Activated CD4-positive, CD25-positive, alpha-beta regulatory T cell treated with anti-CD3 and anti-CD28 coated beads, Interleukin-2, amount 50 U/mL, for 16 hours (primary cell): ENCODE measurements around the gene TBXAS1.

Experiments used
- DNase-seq: peaks from one replicate; pipeline ENCODE4 v3.0.0-alpha.2; 2020; ENCODE audit warnings: low read depth, low spot score

TBXAS1 gene

GRCh38 chr7:139854803-139855497, 25.9 kb downstream of the TBXAS1 start:
- no peak for DNase-seq

DNA sequence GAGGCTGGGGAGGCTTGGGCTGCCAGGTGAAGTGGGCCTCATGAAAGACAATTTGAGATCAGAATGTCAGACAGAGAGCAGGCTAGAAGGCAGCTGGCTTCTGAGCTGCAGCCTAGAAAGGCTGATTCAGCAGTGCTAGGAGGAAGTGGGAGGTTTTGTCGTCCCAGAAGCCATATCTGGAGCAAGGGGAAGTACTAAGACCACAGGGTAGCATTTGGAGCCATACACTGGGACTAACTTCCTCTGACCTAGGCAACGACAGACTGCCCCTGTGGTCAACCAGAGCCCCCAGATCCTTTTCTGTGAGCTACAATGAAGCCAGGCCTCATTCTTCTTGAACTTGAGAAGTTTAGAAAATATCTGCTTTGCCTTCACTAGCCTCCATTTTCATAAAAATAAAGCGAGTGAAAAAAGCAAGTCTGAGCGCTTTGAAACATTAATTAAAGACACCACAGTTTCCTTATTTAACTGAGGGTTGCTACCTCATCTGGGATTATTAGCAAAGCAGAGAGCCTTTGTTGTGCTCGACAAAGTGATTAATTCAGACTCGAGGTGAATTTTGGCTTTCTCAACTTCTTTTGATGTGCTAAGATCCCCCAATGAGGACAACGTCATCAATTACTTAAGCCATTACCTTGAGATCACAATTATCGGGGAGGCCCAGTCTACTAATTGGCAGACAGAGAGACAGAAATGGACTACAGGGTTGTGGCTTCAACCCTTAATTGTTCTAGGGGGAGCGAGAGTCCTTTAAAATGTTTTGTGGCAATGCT, 26.6 kb downstream of the TBXAS1 start:
- no peak for DNase-seq

GRCh38 chr7:139857791-139858190, 28.7 kb downstream of the TBXAS1 start:
- no peak for DNase-seq

GRCh38 chr7:139860090-139860775, 31.2 kb downstream of the TBXAS1 start:
- DNase-seq: no peak

DNA sequence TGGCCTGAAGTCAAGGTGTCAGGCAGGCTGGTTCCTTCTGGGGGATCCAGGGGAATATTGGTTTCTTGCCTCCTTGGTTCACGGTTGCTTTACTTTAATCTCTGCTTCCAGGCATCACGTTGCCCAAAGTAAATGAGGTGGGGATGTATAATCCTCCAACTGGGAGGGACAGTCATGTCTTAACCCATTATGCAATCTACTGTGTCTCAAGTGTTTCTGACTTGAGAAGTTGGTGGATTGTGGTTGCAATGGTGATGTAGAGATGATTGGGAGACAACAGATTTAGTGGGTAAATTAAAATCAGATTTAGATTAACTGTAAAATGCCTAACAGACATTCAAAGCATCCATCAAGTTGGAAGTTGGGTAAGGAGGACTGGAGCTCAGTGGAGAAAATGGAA, 32.7 kb downstream of the TBXAS1 start:
- no peak for DNase-seq

DNA sequence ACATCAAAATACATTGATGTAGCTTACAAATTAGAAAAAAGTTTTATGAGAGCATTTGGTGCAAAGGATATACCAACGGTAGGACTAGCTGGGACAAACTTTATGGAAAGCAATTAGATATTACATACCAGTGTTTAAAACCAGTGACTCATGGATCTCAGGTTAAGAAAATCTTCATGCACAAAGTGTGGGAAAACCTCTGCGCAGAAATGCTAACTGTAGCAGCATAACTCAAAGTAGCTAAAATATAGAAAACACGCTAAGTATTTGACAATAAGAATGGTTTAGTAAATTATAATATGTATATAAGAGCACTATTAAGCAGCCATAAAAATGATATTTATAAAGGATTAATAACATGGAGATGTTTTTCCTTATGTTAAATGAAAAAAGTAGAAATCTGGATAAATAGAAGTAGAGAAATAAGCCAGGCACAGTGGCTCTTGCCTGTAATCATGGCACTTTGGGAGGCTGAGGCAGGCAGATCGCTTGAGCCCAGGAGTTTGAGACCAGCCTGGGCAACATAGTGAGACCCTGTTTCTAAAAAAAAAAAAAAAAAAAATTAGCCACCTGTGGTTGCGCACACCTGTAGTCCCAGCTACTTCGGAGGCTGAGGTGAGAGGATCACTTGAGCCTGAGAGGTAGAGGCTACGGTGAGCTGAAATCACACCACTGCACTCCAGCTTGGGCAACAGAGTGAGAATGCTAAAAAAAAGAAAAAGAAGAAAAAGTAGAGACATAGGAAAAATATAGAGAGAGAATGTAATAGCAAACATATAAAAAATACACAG, 37.2 kb downstream of the TBXAS1 start:
- DNase-seq: no peak

GRCh38 chr7:139867847-139868246, 38.8 kb downstream of the TBXAS1 start:
- DNase-seq: no peak

DNA sequence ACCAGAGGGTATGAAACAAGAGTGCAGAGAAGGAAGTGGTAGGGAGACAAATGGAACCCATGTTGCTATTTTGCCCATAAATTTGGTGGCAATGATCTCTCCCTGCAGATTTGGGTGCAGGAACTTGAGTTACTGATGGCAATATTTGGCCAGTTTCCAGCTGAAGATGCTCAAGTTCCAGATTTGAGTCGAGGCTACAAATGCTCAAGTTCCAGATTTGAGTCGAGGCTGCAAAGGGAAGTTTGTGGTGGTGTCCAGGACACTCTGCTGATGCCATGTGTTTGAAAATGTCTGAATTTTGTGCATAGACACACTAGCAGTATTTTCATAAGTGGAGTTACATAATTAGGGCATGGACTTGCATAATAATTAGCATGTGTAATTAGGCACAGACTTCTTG, 40.8 kb downstream of the TBXAS1 start:
- no peak for DNase-seq

DNA sequence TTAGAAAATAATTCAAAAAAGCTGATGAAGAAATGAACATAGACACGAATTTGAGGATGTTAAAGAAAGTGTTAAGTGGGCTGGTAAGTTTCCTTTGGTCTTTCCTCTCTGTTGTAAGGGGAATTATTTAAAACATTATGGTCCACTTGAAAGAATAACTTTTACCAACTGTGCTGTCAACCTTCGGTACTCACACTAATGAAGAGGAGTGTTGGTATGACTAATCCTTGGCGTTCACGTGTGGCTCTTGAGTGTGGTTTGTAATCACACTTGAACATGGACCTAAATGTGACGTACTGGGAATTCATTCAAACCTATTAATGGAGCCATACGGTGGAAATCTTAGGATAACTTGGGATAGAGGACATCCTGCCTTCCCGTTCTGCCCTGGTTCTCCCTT, 41.3 kb downstream of the TBXAS1 start:
- DNase-seq: no peak

DNA sequence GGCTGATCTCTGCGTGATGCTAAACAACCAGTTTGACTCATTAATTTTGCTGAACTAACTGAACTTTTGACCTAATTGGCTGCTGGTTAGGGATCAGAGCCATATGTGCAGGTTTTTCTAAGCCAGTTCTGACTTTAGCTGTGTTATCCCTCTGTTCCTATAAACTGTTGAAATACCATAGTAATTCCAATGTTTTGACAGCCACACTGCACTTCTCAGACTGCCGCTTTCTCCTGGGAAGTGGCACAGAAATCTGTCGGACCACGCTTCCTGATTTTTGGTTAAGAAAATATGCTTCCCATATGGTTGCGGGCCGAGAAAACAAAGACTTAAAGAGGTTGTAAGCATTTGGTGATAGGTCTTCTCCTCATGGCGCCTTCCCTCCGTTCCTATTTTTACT, 42.3 kb downstream of the TBXAS1 start:
- no peak for DNase-seq

DNA sequence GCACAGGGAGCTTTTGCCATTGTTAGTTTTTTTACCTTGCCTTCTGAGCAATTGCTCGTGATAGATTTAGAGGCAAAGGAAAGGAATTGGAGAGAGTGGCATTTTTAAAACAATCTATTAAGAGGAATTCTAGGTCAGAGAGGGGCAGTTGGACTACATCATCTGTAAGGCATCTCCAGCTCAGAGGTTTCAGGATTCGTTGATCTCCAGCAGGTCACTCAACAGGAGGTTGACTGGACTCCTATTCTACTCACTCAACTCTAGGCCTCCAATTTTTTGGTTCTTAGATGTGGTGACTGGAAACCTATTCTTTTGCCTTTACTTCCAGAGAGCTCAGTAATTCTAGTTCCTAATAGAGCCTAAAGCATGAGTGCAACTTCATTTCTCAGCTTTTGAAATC, 42.8 kb downstream of the TBXAS1 start:
- no peak for DNase-seq

- no peak for DNase-seq
Measured at GRCh38 chr7:139873593-139874301, 44.7 kb downstream of the TBXAS1 start.

DNA sequence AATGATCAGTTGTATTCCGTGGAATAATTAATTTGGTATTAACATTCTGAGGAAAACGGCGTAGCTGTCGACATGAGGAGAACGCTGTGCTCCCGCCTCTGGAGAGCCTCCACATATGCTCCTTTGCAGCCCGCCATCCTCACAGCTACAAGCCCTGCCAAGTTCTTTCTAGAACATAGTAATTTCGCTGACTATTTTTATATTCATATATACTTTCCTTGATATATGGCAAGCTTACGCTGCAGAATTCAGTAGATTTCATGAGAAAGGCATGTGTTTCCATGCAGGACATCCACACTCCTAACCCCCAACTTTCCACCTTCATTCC, 45.2 kb downstream of the TBXAS1 start:
- no peak for DNase-seq

- no peak for DNase-seq
Measured at GRCh38 chr7:139875821-139876241, 46.8 kb downstream of the TBXAS1 start.

DNA sequence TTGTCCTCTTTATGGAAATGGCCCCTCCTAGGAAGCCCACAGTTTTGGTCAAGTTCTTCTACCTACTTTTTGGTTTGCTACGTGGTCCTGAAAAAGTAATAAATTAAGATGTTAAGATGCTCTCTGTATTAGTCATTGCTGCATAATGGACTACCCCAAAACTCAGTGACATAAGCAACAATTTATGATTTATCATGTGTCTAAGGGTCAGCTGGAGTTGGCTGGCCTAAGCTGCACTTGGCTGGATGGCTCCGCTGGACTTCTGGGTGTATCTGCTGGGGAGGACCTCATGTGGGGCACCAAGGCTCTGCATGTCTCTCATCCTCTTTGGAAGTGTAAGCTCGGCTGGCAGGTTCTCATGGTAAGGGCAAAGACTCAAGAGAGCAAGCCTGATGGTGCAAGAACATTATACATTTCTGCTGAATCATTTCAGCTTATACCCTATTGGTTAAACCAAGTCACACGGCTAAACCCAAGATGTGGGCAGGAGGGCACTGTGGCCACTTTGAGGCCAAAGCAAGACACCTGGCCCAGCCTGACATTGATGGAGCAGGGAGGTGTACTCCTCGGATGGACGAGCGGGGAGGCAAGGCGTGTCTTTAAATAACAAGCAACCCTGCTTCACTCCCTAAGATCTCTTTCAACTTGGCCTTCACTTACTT, 47.7 kb downstream of the TBXAS1 start:
- no peak for DNase-seq

DNA sequence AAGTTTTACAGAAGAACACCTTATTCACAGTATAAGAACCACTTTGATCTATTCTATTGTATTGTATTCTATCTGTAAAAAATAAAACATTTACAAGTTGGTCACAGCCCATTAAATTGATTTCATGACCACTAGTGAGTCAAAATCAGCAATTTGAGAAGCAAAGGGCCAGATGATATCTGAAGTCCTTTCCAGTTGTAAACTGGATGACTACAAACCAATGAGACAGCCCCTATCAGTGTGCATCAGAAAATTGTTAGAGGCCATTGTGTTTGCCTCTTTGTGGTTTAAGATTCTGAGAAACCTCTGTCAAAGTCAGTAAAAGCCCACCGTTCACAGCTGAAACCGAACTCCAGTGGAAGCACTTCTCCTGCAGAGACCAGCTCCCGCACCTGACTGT, 54.8 kb downstream of the TBXAS1 start:
- DNase-seq: no peak

GRCh38 chr7:139884441-139884840, 55.4 kb downstream of the TBXAS1 start:
- DNase-seq: no peak

DNA sequence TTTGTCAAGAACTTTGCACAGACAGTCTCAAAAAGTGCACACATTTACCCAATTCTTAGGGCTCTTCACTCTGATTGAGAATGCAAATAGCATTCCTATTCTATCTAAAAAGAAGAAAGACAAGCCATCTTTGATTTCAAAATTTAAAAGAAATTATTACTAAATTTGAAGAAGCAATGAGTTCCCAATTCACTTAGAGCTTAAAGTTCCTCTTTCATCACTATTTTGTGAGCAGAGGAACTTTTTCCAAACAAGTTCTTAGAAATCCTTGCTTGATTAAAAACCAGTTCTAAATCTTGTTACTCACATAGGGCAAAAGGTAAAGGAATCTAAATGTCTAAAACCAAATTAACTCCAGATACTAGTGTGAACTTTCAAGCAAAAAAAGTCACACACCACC, 56.4 kb downstream of the TBXAS1 start:
- no peak for DNase-seq

GRCh38 chr7:139886206-139886605, 57.1 kb downstream of the TBXAS1 start:
- DNase-seq: no peak

GRCh38 chr7:139886899-139887298, 57.8 kb downstream of the TBXAS1 start:
- DNase-seq: no peak

DNA sequence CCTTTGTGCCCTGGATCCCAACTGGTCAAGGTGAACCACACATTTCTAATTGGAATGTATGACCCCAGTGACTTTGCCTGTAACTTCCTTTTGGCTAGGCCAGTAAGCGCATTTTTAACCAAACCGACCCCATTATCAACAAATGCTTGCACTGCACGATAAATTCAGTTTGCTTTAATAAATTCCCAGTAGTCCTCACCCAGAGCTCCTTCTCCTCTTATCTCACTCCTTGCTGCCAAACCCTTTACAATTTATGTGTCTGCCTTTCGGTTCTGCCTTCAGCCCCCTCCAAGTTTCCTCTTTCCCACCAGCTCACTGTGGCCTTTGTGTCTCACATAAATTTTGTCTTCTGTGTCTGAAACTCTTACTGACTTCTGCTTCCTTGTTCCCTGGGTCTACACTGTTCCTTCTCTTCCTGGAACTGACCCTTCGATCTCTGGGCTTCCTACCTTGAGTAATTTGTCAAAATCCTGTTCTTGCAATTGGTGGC, 59.0 kb downstream of the TBXAS1 start:
- DNase-seq: no peak
